Psoas muscle (tissue), 8 donors: ENCODE data around the gene DBN1. TPM values are rescaled to one million over a fixed set of nuclear protein-coding genes. Genes with fewer than 3 reads are reported as not detected.

Source experiments
- ATAC-seq, 4 donors: fragments of 200-7000 bp; cut with Tn5 transposase; one replicate each; pipeline ENCODE4 v1.9.1; 2020; ENCODE audit warnings: moderate library complexity in 3 of 4, mild to moderate bottlenecking in 2 of 4
- DNase-seq, 2 donors: peaks; one replicate each; pipeline ENCODE4 v3.0.0-alpha.2; 2020
- H3K27ac ChIP-seq: fragments of 200-600 bp; one replicate; pipeline ENCODE4 v1.8.0; 2022
- H3K27me3 ChIP-seq, 3 donors: fragments of 200-600 bp in 1 of 3; one replicate each; pipeline versions ENCODE4 v1.6.1 to v1.8.0; 2013 to 2022; ENCODE audit warnings: low read length in 2 of 3, mild to moderate bottlenecking in 2 of 3, moderate library complexity in 1 of 3; ENCODE audit not compliant: insufficient read depth in 3 of 3
- H3K36me3 ChIP-seq, 2 donors: fragments of 200-600 bp in 1 of 2; one replicate each; pipeline versions ENCODE4 v1.6.1 to v1.8.0; 2013 to 2022; ENCODE audit warnings: low read depth in 1 of 2, mild to moderate bottlenecking in 1 of 2, moderate library complexity in 1 of 2; ENCODE audit not compliant: insufficient read depth in 1 of 2
- H3K4me1 ChIP-seq: fragments of 200-600 bp; one replicate; pipeline ENCODE4 v1.8.0; 2022
- H3K4me3 ChIP-seq: fragments of 200-600 bp; one replicate; pipeline ENCODE4 v1.8.0; 2022; ENCODE audit warnings: mild to moderate bottlenecking
- H3K9me3 ChIP-seq: fragments of 200-600 bp; one replicate; pipeline ENCODE4 v1.8.0; 2022
- CTCF ChIP-seq: fragments of 200-600 bp; IDR thresholded peaks from one replicate; pipeline ENCODE4 v1.8.0; 2022; ENCODE audit warnings: antibody characterized with exemption
- WGBS, 3 donors: extraction: QIAGEN DNeasy Blood & Tissue Kit; methylation state at CpG; one replicate each; pipeline versions ENCODE4 v1.1.6 to v1.1.7; 2013; 5-methylcytosine and 5-hydroxymethylcytosine counted together
- intact Hi-C, 2 donors: fragments of 100-400 bp; cut with DNase I; formaldehyde crosslinking; loops; one replicate each; pipeline versions ENCODE4 v1.11.0 to v1.14.2; 2022
- polyA plus RNA-seq, 3 donors: library from polyadenylated mRNA; stranded (reverse); fragments of 200-250 nt; gene quantifications; one replicate each; pipeline ENCODE4 v1.2.3, GENCODE V29; 2013
- total RNA-seq, 4 donors: library from RNA; stranded (reverse); fragmentation: NEBNext Ultra II Directional in 2 of 4; extraction: Animal tissue kit (Norgen Biotek cat#: 25700) in 2 of 4; gene quantifications; one replicate each; pipeline versions ENCODE4 v1.2.1 to v1.2.4, GENCODE V29; 2021 to 2023
- donor health status: healthy with polysubstance abuse.
- donor health status: DM: no; HTN: no; CAD: no; lungs with moderate emphysema.
- donor health status: Bipolar disorder and iron deficiency.
- donor health status: healthy.
- donor health status: DM: yes; HTN: yes; CAD: no.
- donor health status: DM: no; HTN: no; CAD: no.
- donor health status: DM: no; HTN: no; CAD: no.
- donor health status: DM: yes; HTN: yes; CAD: no.

DBN1 gene
- total and polyA plus RNA-seq, 7 donors: 8.1 to 28.4 (median 20.8) TPM

- no peak overlapping the region for H3K27ac ChIP-seq
Measured at GRCh38 chr5:177512736-177513380, 39.4 kb upstream of the DBN1 start.

GRCh38 chr5:177511796-177512675 lies 38.6 kb upstream of the DBN1 start:
- H3K27ac ChIP-seq: no peak overlapping the region
- TF ChIP-seq CTCF: no peak
- no peaks in the 10 kb centered on the region for H3K9me3 ChIP-seq
- intact Hi-C loops: no loop called here
- no peak overlapping the region for H3K4me3 ChIP-seq
- peaks cover 11% of the 10 kb centered on the region for H3K4me1 ChIP-seq
- DNase-seq: no peak
- H3K36me3 ChIP-seq: peaks cover 7 to 61% of the 10 kb centered on the region in 2 donors
- no peak for ATAC-seq
- H3K27me3 ChIP-seq: no peaks in the 10 kb centered on the region
- 88 to 93% (median 91%) methylated on average over 29 to 34 of the region's 34 CpGs for WGBS, 3 donors

More at GRCh38 chr5:177512736-177513380, 39.4 kb upstream of the DBN1 start:
- TF ChIP-seq CTCF: no peak
- intact Hi-C loops: no loop called here
- H3K27me3 ChIP-seq: no peaks in the 10 kb centered on the region
- ATAC-seq (no peak), DNase-seq (no peak)
- no peak overlapping the region for H3K4me3 ChIP-seq
- 88 to 97% (median 90%) methylated on average over 15 to 16 of the region's 16 CpGs for WGBS, 3 donors
- H3K4me1 ChIP-seq: peaks cover 11% of the 10 kb centered on the region
- H3K9me3 ChIP-seq: no peaks in the 10 kb centered on the region
- peaks cover 7 to 61% of the 10 kb centered on the region in 2 donors for H3K36me3 ChIP-seq

- TF ChIP-seq CTCF: no peak
- Histone ChIP-seq H3K9me3 (no peaks in the 10 kb centered on the region), H3K4me3 (no peak overlapping the region), H3K4me1 (peaks cover 10% of the 10 kb centered on the region), H3K36me3 (peaks cover 7 to 61% of the 10 kb centered on the region in 2 donors), H3K27ac (no peak overlapping the region), H3K27me3 (no peaks in the 10 kb centered on the region)
- WGBS, 3 donors: 80 to 86% (median 82%) methylated on average over 5 of the region's 5 CpGs
- ATAC-seq (no peak), DNase-seq (no peak)
- intact Hi-C loops: no loop called here
Measured at GRCh38 chr5:177511181-177511580, 37.7 kb upstream of the DBN1 start.

- Histone ChIP-seq H3K27ac (no peak overlapping the region), H3K4me3 (no peak overlapping the region), H3K9me3 (no peaks in the 10 kb centered on the region), H3K36me3 (peaks cover 7 to 57% of the 10 kb centered on the region in 2 donors), H3K27me3 (no peaks in the 10 kb centered on the region), H3K4me1 (peaks cover 4% of the 10 kb centered on the region)
- no peak for DNase-seq
- ATAC-seq: peak in 1 of 4 donors; percentile 32
- 78 to 85% (median 81%) methylated on average over 15 of the region's 15 CpGs for WGBS, 3 donors
- no peak for TF ChIP-seq CTCF
- intact Hi-C loops: no loop called here
Measured at GRCh38 chr5:177510567-177511053, 37.2 kb upstream of the DBN1 start.
